Esophagus muscularis mucosa (tissue), 4 donors: ENCODE measurements around the gene AGTRAP. TPM values are rescaled to one million over a fixed set of nuclear protein-coding genes. Genes with fewer than 3 reads are reported as not detected.
A peak's percentile ranks its signal among the peaks of the same experiment; 100 is the strongest.

Source experiments
- DNase-seq: peaks from one replicate; pipeline ENCODE4 v3.0.0-alpha.2; 2017; ENCODE audit errors: extremely low spot score
- H3K27ac ChIP-seq, 4 donors: fragments of 200-600 bp; sonication (generic); replicated peaks in 1 of 4; 1 replicate in 3 of 4; 2 replicates in 1 of 4; pipeline ENCODE4 v1.5.1; 2016 to 2019; ENCODE audit warnings: mild to moderate bottlenecking in 1 of 4
- H3K27me3 ChIP-seq, 4 donors: fragments of 200-600 bp; sonication (generic); one replicate each; pipeline versions ENCODE4 v1.5.1 to v1.6.0; 2016 to 2019
- H3K36me3 ChIP-seq, 4 donors: fragments of 200-600 bp; sonication (generic); one replicate each; pipeline ENCODE4 v1.5.1; 2016 to 2019
- H3K4me1 ChIP-seq, 4 donors: fragments of 200-600 bp; sonication (generic); one replicate each; pipeline ENCODE4 v1.5.1; 2016 to 2019
- H3K4me3 ChIP-seq, 4 donors: fragments of 200-600 bp; sonication (generic); 1 replicate in 2 of 4; 2 replicates in 2 of 4; pipeline ENCODE4 v1.5.1; 2016 to 2019; ENCODE audit warnings: mild to moderate bottlenecking in 4 of 4, moderate library complexity in 1 of 4
- H3K9me3 ChIP-seq, 4 donors: fragments of 200-600 bp; sonication (generic); 1 replicate in 3 of 4; 2 replicates in 1 of 4; pipeline ENCODE4 v1.5.1; 2016 to 2019
- EP300 ChIP-seq: sonication (generic); formaldehyde crosslinking; IDR thresholded peaks from one replicate; pipeline ENCODE4 v1.6.1; 2017; ENCODE audit warnings: antibody characterized with exemption
- POLR2A ChIP-seq: fragments of 450-650 bp; IDR thresholded peaks from one replicate; pipeline ENCODE4 v1.6.1; 2017; ENCODE audit warnings: antibody characterized with exemption, moderate library complexity, mild to moderate bottlenecking, low read depth
- POLR2AphosphoS5 ChIP-seq, 2 donors: sonication (generic); formaldehyde crosslinking; IDR thresholded peaks; one replicate each; pipeline ENCODE4 v1.6.1; 2017; ENCODE audit warnings: antibody characterized with exemption in 2 of 2
- WGBS: methylation state at CpG from one replicate; pipeline ENCODE4 v1.1.5; 2018; 5-methylcytosine and 5-hydroxymethylcytosine counted together
- intact Hi-C: fragments of 100-400 bp; cut with DNase I; formaldehyde crosslinking; loops from one replicate; pipeline ENCODE4 v1.15.1; 2023
- total RNA-seq, 4 donors: library from RNA; depleted of rRNA; stranded (reverse); fragments of >200 nt; gene quantifications; one replicate each; pipeline versions ENCODE4 v1.1.0 to v1.2.1, GENCODE V29; 2016
- TF ChIP-seq, protein P1 (sequence below), 3 experiments: fragments of 200-600 bp in 2 of 3; fragments of 450-650 bp in 1 of 3; sonication (generic) in 2 of 3; IDR thresholded peaks; one replicate each; pipeline ENCODE4 v1.5.1; 2017 to 2019; ENCODE audit warnings: antibody characterized with exemption in 3 of 3, mild to moderate bottlenecking in 2 of 3, moderate library complexity in 1 of 3

The AGTRAP gene
- total RNA-seq, 4 donors from 2014 or later = 31.6 to 73.4 (median 45.6) TPM

DNA sequence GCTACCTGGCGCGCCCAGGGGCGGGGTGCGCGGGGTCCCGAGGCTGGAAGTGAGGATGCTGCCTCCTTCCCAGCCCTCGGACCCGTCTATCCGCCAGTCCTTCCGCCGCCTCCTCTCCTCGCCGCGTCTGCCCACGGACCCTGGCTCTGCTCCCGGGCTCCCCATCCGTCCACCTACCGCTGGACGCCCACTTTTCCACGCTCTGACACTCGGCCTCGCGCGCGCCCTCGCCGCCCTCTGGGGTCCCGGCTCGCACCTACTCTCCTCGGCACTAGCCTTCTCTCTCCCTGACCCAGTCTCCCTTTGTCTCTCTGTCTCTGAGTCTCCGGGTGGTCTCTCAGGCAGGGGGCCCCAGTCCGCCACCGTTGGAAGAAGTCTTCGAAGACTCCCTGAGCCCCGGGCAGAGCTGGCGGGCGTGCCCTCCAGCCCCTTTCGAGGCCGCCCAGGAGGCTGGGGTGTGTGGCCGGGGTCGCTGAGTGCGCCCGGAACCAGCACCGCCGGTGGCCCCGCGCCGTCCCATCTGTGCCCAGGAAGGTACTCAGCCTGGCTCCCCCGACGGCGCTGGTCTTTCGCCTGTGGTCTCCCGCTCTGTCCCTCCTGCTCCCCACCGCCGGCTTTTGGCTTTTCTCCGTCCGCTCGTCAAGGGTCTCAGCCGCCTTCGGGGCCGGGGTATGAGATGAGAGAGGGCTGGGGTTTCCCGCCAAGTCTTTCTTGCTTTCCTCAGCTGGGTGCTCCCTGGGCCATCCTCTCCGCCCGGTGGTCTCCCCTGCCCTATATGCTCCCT lies 43.8 kb upstream of the AGTRAP start:
- Histone ChIP-seq H3K4me1 (peaks cover 8 to 34% (median 31%) of the 10 kb centered on the region in 4 donors), H3K27me3 (peaks cover 5 to 96% (median 30%) of the 10 kb centered on the region in 4 donors), H3K27ac (no peak overlapping the region), H3K36me3 (no peaks in the 10 kb centered on the region), H3K4me3 (peak overlapping the region; percentile 31 to 47 (median 40)), H3K9me3 (no peaks in the 10 kb centered on the region)
- 6% methylated on average over 51 of the region's 64 CpGs for WGBS
- TF ChIP-seq EP300 (no peak), POLR2AphosphoS5 (IDR thresholded peaks at IDR 0.05) (no peak), POLR2A (no peak)
- TF ChIP-seq, protein P1, sequence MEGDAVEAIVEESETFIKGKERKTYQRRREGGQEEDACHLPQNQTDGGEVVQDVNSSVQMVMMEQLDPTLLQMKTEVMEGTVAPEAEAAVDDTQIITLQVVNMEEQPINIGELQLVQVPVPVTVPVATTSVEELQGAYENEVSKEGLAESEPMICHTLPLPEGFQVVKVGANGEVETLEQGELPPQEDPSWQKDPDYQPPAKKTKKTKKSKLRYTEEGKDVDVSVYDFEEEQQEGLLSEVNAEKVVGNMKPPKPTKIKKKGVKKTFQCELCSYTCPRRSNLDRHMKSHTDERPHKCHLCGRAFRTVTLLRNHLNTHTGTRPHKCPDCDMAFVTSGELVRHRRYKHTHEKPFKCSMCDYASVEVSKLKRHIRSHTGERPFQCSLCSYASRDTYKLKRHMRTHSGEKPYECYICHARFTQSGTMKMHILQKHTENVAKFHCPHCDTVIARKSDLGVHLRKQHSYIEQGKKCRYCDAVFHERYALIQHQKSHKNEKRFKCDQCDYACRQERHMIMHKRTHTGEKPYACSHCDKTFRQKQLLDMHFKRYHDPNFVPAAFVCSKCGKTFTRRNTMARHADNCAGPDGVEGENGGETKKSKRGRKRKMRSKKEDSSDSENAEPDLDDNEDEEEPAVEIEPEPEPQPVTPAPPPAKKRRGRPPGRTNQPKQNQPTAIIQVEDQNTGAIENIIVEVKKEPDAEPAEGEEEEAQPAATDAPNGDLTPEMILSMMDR (IDR thresholded peaks at IDR 0.05) = no peak
- intact Hi-C loops = no loop called here
- DNase-seq = no peak

DNA sequence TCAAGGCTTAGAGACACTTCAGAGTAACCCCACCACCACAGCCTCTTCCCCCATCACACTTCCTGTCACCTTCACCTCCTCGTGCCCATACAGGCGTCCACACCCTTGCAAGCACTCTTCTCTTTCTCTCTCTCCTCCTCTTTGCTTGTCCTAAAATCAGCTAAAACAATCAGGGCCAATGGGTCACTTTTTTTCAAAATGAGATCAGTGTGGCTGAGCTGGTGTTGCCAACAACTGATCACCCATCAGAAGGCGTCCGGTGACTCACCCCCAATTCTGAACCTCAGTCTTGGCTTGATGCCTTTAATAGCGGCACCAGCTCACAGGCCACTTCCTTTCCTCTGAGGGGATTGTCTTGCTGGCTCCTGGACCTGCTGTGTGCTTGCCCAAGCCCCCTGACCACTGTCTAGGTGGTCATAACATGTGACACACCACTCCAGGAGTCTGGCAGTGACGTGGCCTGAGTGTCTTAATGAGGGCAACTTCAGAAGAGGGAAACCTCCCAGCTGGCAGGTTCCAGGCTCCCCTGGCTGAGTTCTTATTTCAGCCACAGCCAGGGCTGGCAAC lies 42.8 kb upstream of the AGTRAP start:
- Histone ChIP-seq H3K4me3 (no peak overlapping the region), H3K36me3 (no peaks in the 10 kb centered on the region), H3K27me3 (peaks cover 5 to 96% (median 30%) of the 10 kb centered on the region in 4 donors), H3K4me1 (peaks cover 8 to 34% (median 31%) of the 10 kb centered on the region in 4 donors), H3K27ac (no peak overlapping the region), H3K9me3 (no peaks in the 10 kb centered on the region)
- DNase-seq = no peak
- intact Hi-C loops = no loop called here
- 26% methylated on average over 6 of the region's 6 CpGs for WGBS
- TF ChIP-seq EP300 (no peak), POLR2AphosphoS5 (IDR thresholded peaks at IDR 0.05) (no peak), POLR2A (no peak)
- TF ChIP-seq, protein P1 (IDR thresholded peaks at IDR 0.05) = no peak

DNA sequence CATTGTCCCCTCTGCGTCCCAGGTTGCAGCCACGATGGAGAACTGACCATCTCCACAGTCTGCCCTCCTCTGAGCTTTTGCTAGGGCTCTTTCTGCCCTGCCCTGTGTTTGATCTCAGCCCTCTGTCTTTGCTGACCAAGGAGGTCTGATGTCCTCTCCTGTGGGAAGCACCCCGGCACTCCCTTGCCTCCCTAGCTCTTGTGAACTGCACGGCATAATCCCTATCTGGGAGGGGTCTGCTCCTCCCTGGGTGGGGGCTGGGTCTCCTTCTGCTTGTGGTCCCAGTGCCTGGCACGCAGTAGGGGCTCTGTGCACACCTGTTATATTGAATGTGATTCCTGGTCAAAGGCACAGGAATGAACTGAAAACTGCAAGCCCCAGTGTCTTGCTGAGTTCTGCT lies 42.0 kb upstream of the AGTRAP start:
- peaks cover 5 to 94% (median 28%) of the 10 kb centered on the region in 4 donors for H3K27me3 ChIP-seq
- no peak overlapping the region for H3K27ac ChIP-seq
- 51% methylated on average over 5 of the region's 5 CpGs for WGBS
- H3K36me3 ChIP-seq = no peaks in the 10 kb centered on the region
- peaks cover 8 to 34% (median 31%) of the 10 kb centered on the region in 4 donors for H3K4me1 ChIP-seq
- intact Hi-C loops = no loop called here
- H3K9me3 ChIP-seq = no peaks in the 10 kb centered on the region
- DNase-seq = no peak
- TF ChIP-seq, protein P1 (IDR thresholded peaks at IDR 0.05) = no peak
- TF ChIP-seq POLR2AphosphoS5 (IDR thresholded peaks at IDR 0.05) (no peak), EP300 (no peak), POLR2A (no peak)
- H3K4me3 ChIP-seq = no peak overlapping the region

DNA sequence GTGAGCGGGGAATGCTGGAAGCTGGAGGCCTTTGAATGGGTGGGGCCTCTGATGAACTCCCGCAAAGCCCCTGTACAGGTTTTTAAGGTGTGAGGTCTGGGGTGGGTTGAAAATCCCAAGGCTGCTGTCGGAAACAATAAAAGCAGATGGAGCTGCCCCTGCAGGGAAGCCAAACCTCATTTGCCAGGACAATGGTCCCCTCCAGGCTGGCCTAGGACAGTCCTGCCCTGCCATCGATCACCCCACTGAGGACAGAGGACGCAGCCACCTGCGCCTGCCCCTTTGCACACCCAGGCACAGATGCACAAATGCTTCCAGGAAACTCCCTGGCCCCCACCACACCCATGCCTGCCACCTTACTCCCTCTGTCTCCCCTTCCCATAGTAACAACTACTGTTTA lies 40.1 kb upstream of the AGTRAP start:
- DNase-seq = no peak
- peaks cover 5 to 94% (median 24%) of the 10 kb centered on the region in 4 donors for H3K27me3 ChIP-seq
- no peaks in the 10 kb centered on the region for H3K9me3 ChIP-seq
- no peaks in the 10 kb centered on the region for H3K36me3 ChIP-seq
- TF ChIP-seq, protein P1 (IDR thresholded peaks at IDR 0.05) = no peak
- TF ChIP-seq POLR2AphosphoS5 (IDR thresholded peaks at IDR 0.05) = no peak
- no peak for TF ChIP-seq EP300
- TF ChIP-seq POLR2A = no peak
- H3K4me3 ChIP-seq = no peak overlapping the region
- WGBS = 86% methylated on average over 5 of the region's 6 CpGs
- H3K4me1 ChIP-seq = peaks cover 4 to 27% (median 26%) of the 10 kb centered on the region in 4 donors
- intact Hi-C loops = no loop called here
- no peak overlapping the region for H3K27ac ChIP-seq
